Transverse colon (tissue), 4 donors: ENCODE results near the gene LMAN2L.

Experiments
- EP300 ChIP-seq: sonication (generic); formaldehyde crosslinking; IDR thresholded peaks from one replicate; pipeline ENCODE4 v1.6.1; 2017; ENCODE audit warnings: antibody characterized with exemption, low read depth
- POLR2A ChIP-seq: fragments of 450-650 bp; IDR thresholded peaks from one replicate; pipeline ENCODE4 v1.6.1; 2016; ENCODE audit warnings: antibody characterized with exemption, mild to moderate bottlenecking, moderate library complexity
- POLR2AphosphoS5 ChIP-seq, 3 donors: sonication (generic); formaldehyde crosslinking; IDR thresholded peaks; one replicate each; pipeline ENCODE4 v1.6.1; 2016; ENCODE audit warnings: antibody characterized with exemption in 3 of 3
- TF ChIP-seq, protein P1 (sequence below), 5 experiments: fragments of 200-600 bp in 3 of 5; fragments of 450-650 bp in 2 of 5; sonication (generic) in 3 of 5; IDR thresholded peaks; 1 replicate in 2 of 5; 2 replicates in 3 of 5; pipeline ENCODE4 v1.5.1; 2016 to 2017; ENCODE audit warnings: antibody characterized with exemption in 5 of 5, inconsistent platforms in 3 of 5, mild to moderate bottlenecking in 2 of 5, moderate library complexity in 1 of 5

DNA sequence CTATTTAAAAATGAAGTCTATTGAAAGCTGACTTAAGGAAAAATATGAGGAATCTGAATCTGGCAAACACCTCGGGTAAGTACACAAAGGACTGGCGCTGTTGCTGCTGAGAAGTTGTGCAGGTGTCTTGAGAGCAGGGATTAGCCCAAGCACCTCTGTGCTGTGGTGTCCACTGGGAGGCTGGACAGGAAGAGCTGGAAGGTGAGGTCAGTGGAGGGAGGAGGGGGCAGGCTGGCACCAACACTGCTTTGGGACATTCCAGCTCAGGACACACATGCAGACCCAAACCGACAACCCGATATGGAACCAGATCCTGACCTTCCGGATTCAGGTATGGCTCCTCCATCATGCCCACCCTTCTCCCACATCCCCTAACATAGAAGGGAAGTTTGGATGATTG, 76.7 kb downstream of the LMAN2L start:
- TF ChIP-seq, protein P1, sequence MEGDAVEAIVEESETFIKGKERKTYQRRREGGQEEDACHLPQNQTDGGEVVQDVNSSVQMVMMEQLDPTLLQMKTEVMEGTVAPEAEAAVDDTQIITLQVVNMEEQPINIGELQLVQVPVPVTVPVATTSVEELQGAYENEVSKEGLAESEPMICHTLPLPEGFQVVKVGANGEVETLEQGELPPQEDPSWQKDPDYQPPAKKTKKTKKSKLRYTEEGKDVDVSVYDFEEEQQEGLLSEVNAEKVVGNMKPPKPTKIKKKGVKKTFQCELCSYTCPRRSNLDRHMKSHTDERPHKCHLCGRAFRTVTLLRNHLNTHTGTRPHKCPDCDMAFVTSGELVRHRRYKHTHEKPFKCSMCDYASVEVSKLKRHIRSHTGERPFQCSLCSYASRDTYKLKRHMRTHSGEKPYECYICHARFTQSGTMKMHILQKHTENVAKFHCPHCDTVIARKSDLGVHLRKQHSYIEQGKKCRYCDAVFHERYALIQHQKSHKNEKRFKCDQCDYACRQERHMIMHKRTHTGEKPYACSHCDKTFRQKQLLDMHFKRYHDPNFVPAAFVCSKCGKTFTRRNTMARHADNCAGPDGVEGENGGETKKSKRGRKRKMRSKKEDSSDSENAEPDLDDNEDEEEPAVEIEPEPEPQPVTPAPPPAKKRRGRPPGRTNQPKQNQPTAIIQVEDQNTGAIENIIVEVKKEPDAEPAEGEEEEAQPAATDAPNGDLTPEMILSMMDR (IDR thresholded peaks at IDR 0.05): no peak
- no peak for TF ChIP-seq POLR2A
- TF ChIP-seq POLR2AphosphoS5 (IDR thresholded peaks at IDR 0.05): no peak
- no peak for TF ChIP-seq EP300
